NCI-H1436 (cell line): Measurements from ENCODE around the gene MRI1.

ENCODE experiments used
- DNase-seq: peaks from one replicate; lab custom pipeline; 2025; lab: John Stamatoyannopoulos, UW

MRI1 gene

DNA sequence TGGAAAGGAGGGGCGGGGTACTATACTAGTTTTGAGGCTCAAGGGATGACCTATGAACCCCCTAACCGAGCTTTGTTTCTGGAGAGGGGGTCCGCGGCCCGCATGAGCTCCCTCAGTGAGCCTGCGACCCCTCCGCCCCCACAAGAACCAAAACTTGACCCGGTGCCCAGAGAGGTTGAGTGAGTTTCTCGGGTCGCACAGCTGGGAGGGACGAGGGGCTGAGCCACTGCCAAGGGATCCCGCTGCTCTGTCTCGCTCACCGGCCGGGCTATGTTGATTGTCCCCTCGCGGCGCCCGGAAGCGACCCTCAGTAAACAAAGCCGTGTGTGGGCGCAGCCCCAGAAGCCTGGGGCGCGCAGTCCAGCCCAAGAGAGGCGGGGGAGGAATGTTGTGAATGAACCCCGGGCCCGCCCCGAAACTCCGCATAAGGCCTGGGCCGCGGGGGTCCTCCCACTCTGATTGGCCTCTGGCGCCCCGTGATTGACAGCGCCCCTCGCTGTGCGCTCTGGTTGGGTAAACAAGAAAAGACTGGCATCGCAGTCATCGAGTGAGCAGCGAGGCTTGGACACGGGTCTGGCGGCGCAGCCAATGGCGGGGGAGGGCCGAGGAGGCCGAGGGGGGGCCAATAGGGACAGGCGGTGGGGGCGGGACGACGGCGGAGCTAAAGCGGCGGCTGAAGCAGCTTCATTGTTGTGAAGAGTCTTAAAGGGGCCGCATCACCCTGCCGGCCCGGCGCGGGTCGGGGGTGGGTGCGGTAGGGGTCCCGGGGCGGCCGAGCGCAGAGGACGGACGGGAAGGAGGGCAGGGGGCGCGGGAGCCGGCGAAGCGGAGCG is 30.7 kb downstream of the MRI1 start, which contains the start of gene ZSWIM4:
Gene ZSWIM4, plus strand, starts transcription at position 687 of the 833 bp plus-strand sequence. CDS start 206 bp downstream, outside the sequence.
- DNase-seq = peak; percentile 97

GRCh38 chr19:13795595-13796300 is 31.4 kb downstream of the MRI1 start:
- DNase-seq = no peak

DNA sequence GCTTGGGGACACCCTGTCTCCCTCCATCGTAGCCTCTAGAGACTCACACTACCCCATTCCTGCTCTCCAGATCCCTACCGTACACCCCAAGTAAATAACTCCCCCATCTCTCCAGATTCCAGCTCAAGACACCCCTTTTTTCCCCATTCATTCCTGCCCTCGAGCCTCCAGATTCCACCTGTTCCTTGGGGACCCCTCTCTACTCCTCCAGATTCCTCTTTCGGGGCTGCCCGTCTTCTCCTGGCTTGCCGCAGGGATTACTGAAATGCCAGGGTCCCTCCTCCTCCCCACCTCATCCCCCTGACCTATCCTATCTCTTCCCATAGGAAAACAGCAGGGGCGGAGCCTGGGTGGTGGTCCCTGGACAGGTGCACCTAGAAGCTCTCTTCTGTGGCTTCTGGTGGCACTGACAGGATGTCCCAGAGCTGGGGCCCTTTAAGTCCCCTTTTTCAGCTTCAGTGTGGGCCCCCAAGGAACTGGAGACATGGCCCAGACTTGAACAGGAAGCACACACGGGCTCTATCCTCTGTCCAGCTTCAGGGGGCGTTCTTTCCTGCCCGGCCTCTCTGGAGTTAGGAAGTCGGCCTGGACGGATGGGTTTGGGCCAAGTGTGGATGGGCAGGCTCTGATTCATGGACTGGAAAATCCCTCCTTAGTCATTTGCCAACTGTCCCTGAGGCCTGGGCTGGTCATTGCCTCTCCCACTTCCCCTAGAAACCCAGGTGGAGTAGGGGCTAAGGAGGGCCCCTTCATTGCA is 32.2 kb downstream of the MRI1 start:
- DNase-seq = no peak

DNA sequence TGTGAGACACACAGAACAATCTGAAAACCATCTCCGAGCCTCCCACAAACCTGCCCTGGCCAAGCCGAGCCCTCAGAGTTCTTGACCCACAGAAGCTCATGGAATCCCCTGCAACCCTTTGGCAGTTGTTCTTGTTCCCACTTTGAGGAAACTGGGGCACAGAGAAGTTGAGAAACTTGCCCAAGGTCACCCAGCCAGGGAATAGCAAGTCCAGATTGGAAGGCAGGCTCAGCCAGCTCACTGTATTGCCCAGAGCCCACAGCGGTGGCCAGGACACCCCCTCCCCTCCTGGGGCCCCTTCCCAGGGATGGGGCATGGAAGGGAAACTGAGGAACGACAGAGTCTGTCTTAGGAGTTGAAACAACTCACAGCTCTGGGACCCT is 32.7 kb downstream of the MRI1 start:
- no peak for DNase-seq

- DNase-seq = no peak
Observed at GRCh38 chr19:13797870-13798269, 33.5 kb downstream of the MRI1 start.

GRCh38 chr19:13799669-13800068 is 35.3 kb downstream of the MRI1 start:
- no peak for DNase-seq

DNA sequence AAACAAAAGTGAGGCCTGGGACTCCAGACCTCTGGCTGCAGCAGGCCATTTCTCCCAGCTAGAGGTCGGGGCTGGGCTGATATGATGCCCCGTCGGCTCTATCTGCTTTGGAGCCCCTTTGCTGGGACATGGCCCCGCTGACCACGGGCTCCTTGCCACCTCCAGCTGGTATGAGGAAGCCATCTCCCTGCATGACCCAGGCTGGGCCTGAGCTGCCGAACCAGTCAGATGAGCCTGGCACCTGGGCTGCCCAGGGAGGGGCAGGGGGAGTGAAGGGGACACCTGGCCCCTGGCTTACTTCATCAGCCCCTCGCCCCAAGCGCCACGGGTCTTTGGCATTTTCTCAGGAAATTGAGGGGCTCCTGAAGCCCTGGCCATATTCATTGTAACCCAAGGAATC is 38.7 kb downstream of the MRI1 start:
- no peak for DNase-seq

DNA sequence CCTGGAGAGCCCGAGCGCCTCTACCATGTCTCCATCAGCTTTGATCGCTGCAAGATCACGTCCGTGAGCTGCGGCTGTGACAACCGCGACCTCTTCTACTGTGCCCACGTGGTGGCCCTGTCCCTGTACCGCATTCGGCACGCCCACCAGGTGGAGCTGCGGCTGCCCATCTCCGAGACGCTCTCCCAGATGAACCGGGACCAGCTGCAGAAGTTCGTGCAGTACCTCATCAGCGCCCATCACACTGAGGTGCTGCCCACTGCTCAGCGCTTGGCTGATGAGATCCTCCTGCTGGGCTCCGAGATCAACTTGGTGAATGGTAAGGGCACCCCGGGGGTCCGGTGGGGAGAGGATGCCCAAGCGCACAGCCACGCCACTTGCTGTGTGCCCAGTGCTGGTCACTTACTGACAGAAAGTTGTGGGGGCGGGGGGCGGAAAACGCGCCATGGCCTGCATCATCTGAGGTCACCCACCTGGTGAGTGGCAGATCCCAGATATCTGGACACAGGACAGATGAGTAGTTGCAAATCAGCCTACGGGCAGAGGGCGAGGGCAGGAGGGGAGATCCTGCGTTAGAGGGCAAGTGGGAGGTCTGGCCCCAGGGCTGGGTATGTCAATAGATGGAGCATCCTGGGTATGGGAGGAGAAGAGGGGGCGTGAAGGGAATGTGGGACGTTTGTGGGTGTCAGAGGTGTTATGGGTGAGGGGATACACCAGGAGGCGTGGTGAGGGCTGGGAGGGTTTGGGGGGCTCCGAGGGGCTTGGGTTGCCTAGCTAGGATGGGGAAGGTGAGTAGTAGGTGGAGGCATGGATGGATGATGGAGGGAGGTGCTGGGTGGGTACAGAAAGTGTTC is 40.7 kb downstream of the MRI1 start:
- no peak for DNase-seq

- DNase-seq = no peak
Observed at GRCh38 chr19:13806728-13807127, 42.4 kb downstream of the MRI1 start.

- no peak for DNase-seq
Observed at GRCh38 chr19:13807421-13808021, 43.2 kb downstream of the MRI1 start.

GRCh38 chr19:13808856-13809255 is 44.5 kb downstream of the MRI1 start:
- DNase-seq = no peak

DNA sequence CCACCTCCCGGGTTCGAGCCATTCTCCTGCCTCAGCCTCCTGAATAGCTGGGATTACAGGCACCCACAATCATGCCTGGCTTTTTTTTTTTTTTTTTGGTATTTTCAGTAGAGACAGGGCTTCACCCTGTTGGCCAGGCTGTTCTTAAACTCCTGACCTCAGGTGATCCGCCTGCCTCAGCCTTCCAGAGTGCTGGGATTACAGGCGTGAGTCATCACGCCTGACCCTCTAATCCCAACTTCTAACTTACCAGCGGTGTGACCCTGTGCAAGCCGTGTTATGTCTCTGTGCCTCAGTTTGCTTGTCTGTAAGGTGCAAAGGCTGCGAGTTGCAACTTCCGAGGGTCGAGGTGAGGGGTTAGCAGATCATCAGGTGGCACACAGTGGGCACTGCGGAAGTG is 48.2 kb downstream of the MRI1 start:
- no peak for DNase-seq

DNA sequence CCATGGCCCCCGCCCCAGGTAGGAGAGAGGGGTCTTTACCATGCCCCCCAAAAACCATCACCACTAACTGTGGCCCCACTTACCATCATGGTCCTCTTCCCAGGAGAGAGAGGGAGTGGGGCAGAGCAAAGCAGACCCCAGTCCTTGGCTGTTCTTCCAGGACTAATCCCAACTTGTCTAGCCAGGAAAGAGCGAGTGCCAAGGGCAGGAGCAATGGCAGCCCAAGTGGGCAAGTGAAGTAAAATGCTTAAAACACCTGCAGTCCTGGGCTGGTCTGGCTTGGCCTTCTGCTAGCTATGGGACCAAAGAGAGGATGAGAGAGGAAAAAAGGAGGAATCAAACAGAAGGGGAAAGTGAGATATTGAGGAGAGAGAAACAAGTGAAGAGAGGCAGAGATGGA is 48.8 kb downstream of the MRI1 start:
- no peak for DNase-seq

DNA sequence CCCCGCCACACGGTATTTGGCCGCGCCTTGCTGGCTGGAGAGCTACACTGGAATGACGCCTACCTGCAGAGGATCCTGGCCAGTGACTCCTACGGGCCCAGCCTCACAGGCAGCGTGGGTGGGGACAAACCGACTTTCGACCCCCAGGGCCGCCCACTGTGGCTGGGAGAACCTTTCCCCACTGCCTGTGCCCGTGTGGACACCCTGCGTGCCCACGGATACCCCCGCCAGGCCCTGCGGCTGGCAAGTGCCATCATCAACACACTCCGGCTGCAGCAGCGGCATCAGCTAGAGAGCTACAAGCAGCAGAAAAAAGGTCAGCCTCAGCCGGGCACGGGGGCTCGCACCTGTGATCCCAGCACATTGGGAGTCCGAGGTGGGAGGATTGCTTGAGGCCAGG is 50.2 kb downstream of the MRI1 start:
- no peak for DNase-seq

DNA sequence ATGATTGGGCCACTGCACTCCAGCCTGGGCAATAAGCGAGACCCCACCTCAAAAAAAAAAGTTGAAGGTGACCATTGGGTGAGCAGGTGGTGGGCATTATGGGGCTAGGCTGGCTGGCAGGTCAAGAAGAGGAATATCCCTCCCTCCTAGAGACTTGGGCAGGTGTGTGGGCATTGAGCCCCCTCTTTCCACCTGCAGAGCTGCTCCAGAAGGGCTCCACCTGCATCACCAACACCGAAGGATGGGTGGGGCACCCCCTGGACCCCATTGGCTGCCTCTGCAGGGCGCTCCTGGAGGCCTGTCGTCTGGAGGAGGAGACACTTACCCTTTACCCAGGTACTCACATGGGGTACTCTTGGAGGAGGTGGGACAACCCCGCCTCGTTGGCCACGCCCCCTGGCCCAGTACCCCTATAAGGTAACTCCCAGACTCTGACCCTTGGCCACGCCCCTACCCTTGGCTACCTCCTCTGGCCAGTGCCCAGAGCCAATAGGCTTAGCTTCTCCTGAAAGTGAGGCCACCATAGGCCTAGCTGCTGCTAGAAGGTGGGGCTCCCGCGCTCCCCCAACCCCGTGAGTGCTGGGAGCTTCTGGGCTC is 52.8 kb downstream of the MRI1 start:
- peak; percentile 92 for DNase-seq

DNA sequence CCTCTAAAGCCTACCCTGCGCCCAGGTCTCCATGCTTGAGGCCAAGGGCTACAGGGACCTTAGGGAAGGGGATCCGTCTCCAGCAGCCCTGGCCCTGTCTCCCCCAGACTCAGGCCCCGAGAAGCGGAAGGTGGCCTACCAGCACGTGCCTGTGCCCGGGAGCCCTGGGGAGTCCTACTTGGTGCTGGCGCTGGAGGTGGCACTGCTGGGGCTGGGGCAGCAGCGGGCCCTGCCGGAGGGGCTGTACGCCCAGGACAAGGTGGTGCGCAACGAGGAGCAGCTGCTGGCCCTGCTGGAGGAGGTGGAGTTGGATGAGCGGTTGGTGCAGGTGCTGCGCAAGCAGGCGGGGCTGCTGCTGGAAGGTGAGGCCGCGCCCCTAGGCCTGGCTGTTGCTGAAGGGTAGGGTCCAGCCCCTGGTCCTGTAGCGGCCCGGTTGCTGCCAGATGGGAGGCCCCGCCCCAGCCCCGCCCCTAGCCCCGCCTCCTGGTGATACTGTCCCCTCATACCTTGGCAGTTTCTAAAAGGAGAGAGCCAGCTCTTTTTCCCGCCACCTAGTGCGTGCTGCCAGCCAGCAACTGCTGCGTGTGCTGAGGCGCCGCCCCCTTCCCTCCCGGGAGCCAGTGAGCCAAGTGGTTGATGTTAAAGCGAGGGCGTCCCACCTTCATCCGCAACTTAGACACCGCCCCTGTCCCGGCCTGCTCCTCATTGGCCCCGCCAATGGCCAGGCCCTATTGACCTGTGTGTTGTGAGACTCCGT is 53.5 kb downstream of the MRI1 start:
- peak; percentile 95 for DNase-seq

- no peak for DNase-seq
Observed at GRCh38 chr19:13819238-13819637, 54.9 kb downstream of the MRI1 start.

DNA sequence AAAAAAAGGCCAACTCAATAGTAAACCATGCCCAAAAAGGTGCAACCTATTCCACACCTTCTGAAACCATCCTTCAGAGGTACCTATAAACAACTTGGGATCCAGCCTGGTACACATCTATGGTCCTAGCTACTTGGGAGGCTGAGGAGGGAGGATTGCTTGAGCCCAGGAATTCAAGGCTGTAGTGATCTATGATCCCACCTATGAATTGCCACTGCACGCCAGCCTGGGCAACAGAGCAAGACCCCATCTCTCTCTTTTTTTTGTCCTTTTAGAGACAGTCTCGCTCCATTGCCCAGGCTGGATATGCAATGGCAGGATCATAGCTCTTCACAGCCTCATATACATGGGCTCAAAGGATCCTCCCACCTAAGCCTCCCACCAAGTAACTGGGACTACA is 57.0 kb downstream of the MRI1 start:
- DNase-seq = no peak

GRCh38 chr19:13823256-13823655 is 58.9 kb downstream of the MRI1 start:
- DNase-seq = no peak
